CD4-positive, alpha-beta T cell (primary cell): ENCODE measurements around the gene LRRC47. TPM values are rescaled to one million over a fixed set of nuclear protein-coding genes. Genes with fewer than 3 reads are reported as not detected.

ENCODE experiments used
- ATAC-seq: fragments of 200-7000 bp; cut with Tn5 transposase; one replicate; pipeline ENCODE4 v1.10.0; 2022; ENCODE audit warnings: mild to moderate bottlenecking; ENCODE audit not compliant: poor library complexity
- CTCF ChIA-PET: fragments of 350-600 bp; sonication (Branson Sonifier 250); formaldehyde crosslinking; loops from one replicate; lab custom pipeline; 2021; ENCODE audit warnings: antibody characterized with exemption, inconsistent platforms; lab: Charles Lee
- POLR2A ChIA-PET: fragments of 350-600 bp; sonication (Branson Sonifier 250); formaldehyde crosslinking; loops from one replicate; lab custom pipeline; 2021; ENCODE audit warnings: antibody characterized with exemption, inconsistent platforms; lab: Charles Lee
- DNase-seq, 14 experiments: peaks; one replicate each; pipeline ENCODE4 v3.0.0-alpha.2; 2013 to 2020; ENCODE audit warnings: mixed read lengths in 2 of 14
- H3K27ac ChIP-seq, 2 donors: one replicate each; pipeline versions ENCODE4 v1.5.1 to v1.7.0; 2013; ENCODE audit warnings: low read length in 2 of 2, low read depth in 1 of 2, mild to moderate bottlenecking in 1 of 2
- H3K27me3 ChIP-seq, 2 experiments: 1 replicate in 1 of 2; 2 replicates in 1 of 2; pipeline versions ENCODE4 v1.6.1 to v1.7.0; 2013; ENCODE audit warnings: low read length in 2 of 2, control low read depth in 1 of 2, mild to moderate bottlenecking in 1 of 2, moderate library complexity in 1 of 2; ENCODE audit not compliant: insufficient read depth in 2 of 2, control insufficient read depth in 1 of 2
- H3K36me3 ChIP-seq: one replicate; pipeline ENCODE4 v1.6.1; 2013; ENCODE audit warnings: low read length, control low read depth; ENCODE audit not compliant: insufficient read depth
- H3K4me1 ChIP-seq: one replicate; pipeline ENCODE4 v1.6.1; 2013; ENCODE audit warnings: low read length, control low read depth; ENCODE audit not compliant: insufficient read depth
- H3K4me3 ChIP-seq: one replicate; pipeline ENCODE4 v1.5.1; 2013; ENCODE audit warnings: mild to moderate bottlenecking, low read length, moderate library complexity
- H3K9me3 ChIP-seq, 2 experiments: 1 replicate in 1 of 2; 2 replicates in 1 of 2; pipeline versions ENCODE4 v1.6.1 to v1.7.0; 2013; ENCODE audit warnings: low read length in 2 of 2, mild to moderate bottlenecking in 2 of 2, control low read depth in 1 of 2, moderate library complexity in 1 of 2; ENCODE audit not compliant: control insufficient read depth in 1 of 2, insufficient read depth in 1 of 2
- H3K27ac Mint-ChIP-seq: one replicate; pipeline ENCODE4 v1.8.0; 2020; ENCODE audit warnings: mixed read lengths
- H3K27me3 Mint-ChIP-seq: one replicate; pipeline ENCODE4 v1.8.0; 2021; ENCODE audit warnings: mixed read lengths
- H3K36me3 Mint-ChIP-seq: one replicate; pipeline ENCODE4 v1.8.0; 2021; ENCODE audit warnings: low read depth, mixed read lengths
- H3K4me1 Mint-ChIP-seq: one replicate; pipeline ENCODE4 v1.8.0; 2021; ENCODE audit warnings: low read depth, mixed read lengths
- H3K4me3 Mint-ChIP-seq: one replicate; pipeline ENCODE4 v1.8.0; 2020; ENCODE audit warnings: mild to moderate bottlenecking, mixed read lengths
- H3K9me3 Mint-ChIP-seq: one replicate; pipeline ENCODE4 v1.8.0; 2020; ENCODE audit warnings: mixed read lengths
- CTCF ChIP-seq: fragments of 200-600 bp; IDR thresholded peaks from one replicate; pipeline ENCODE4 v1.8.0; 2022; ENCODE audit warnings: antibody characterized with exemption, mild to moderate bottlenecking
- intact Hi-C, 2 experiments: fragments of 100-400 bp; cut with DNase I in 1 of 2; cut with micrococcal nuclease in 1 of 2; formaldehyde crosslinking; loops; one replicate each; pipeline versions ENCODE4 v1.15.1 to v1.9.0; 2023 to 2025; cut with DNase I, micrococcal nuclease
- total RNA-seq, 174 experiments: library from RNA in 2 of 174; stranded (reverse) in 2 of 174; gene quantifications; one replicate each; pipeline ENCODE4 v1.2.3 and lab custom pipeline; 2021 to 2026

LRRC47 gene
- total RNA-seq, 2 experiments from 2014 or later: 30.1 to 32.0 TPM

- ChIA-PET POLR2A (no interaction called here), CTCF (no interaction called here)
- Mint-ChIP-seq H3K27me3 (peaks cover 5% of the 10 kb centered on the region), H3K4me1 (no peaks in the 10 kb centered on the region), H3K27ac (no peak overlapping the region), H3K4me3 (no peak overlapping the region), H3K36me3 (peaks cover 10% of the 10 kb centered on the region), H3K9me3 (no peaks in the 10 kb centered on the region)
- H3K9me3 ChIP-seq: peaks cover 0 to 4% of the 10 kb centered on the region in 2 experiments
- H3K4me1 ChIP-seq: no peaks in the 10 kb centered on the region
- TF ChIP-seq CTCF: no peak
- intact Hi-C loops: no loop called here
- no peak for DNase-seq
- H3K4me3 ChIP-seq: no peak overlapping the region
- H3K36me3 ChIP-seq: peaks cover 7% of the 10 kb centered on the region
- H3K27me3 ChIP-seq: no peaks in the 10 kb centered on the region
- no peak for ATAC-seq
- no peak overlapping the region for H3K27ac ChIP-seq
These were observed 62.3 kb downstream of the LRRC47 start for GRCh38 chr1:3733883-3734589.

- intact Hi-C loops: no loop called here
- no peaks in the 10 kb centered on the region for H3K9me3 Mint-ChIP-seq
- H3K4me3 Mint-ChIP-seq: no peak overlapping the region
- TF ChIP-seq CTCF: no peak
- no peaks in the 10 kb centered on the region for H3K4me1 Mint-ChIP-seq
- POLR2A ChIA-PET: no interaction called here
- CTCF ChIA-PET: no interaction called here
- Histone ChIP-seq H3K4me3 (no peak overlapping the region), H3K9me3 (peaks cover 0 to 4% of the 10 kb centered on the region in 2 experiments), H3K36me3 (peaks cover 4% of the 10 kb centered on the region), H3K4me1 (no peaks in the 10 kb centered on the region), H3K27ac (no peak overlapping the region), H3K27me3 (no peaks in the 10 kb centered on the region)
- H3K36me3 Mint-ChIP-seq: peaks cover 10% of the 10 kb centered on the region
- no peak overlapping the region for H3K27ac Mint-ChIP-seq
- DNase-seq (no peak), ATAC-seq (no peak)
- H3K27me3 Mint-ChIP-seq: peaks cover 7% of the 10 kb centered on the region
These were observed 63.0 kb downstream of the LRRC47 start for GRCh38 chr1:3733094-3733882.

GRCh38 chr1:3732434-3733093, 63.7 kb downstream of the LRRC47 start:
- no peaks in the 10 kb centered on the region for H3K9me3 Mint-ChIP-seq
- ATAC-seq (no peak), DNase-seq (no peak)
- CTCF ChIA-PET: no interaction called here
- no peaks in the 10 kb centered on the region for H3K4me1 Mint-ChIP-seq
- Histone ChIP-seq H3K4me3 (no peak overlapping the region), H3K4me1 (no peaks in the 10 kb centered on the region), H3K27ac (no peak overlapping the region), H3K36me3 (no peaks in the 10 kb centered on the region), H3K9me3 (peaks cover 0 to 4% of the 10 kb centered on the region in 2 experiments), H3K27me3 (no peaks in the 10 kb centered on the region)
- no peak for TF ChIP-seq CTCF
- no peak overlapping the region for H3K27ac Mint-ChIP-seq
- H3K4me3 Mint-ChIP-seq: no peak overlapping the region
- POLR2A ChIA-PET: no interaction called here
- intact Hi-C loops: no loop called here
- peaks cover 7% of the 10 kb centered on the region for H3K27me3 Mint-ChIP-seq
- H3K36me3 Mint-ChIP-seq: peaks cover 10% of the 10 kb centered on the region
